Parathyroid adenoma (tissue), 2 donors: Measurements from ENCODE around the gene RFT1.

Experiments
- H2AFZ ChIP-seq: fragments of 300-600 bp; sonication (generic); one replicate; pipeline ENCODE4 v1.7.0; 2017; ENCODE audit warnings: antibody characterized with exemption, mild to moderate bottlenecking
- H3K27ac ChIP-seq: fragments of 300-600 bp; sonication (generic); one replicate; pipeline ENCODE4 v1.7.0; 2017
- H3K27me3 ChIP-seq: fragments of 300-600 bp; sonication (generic); one replicate; pipeline ENCODE4 v1.7.0; 2017; ENCODE audit warnings: low read length; ENCODE audit not compliant: control insufficient read depth, insufficient read depth
- H3K36me3 ChIP-seq: fragments of 300-600 bp; sonication (generic); one replicate; pipeline ENCODE4 v1.7.0; 2017; ENCODE audit warnings: low read length; ENCODE audit not compliant: control insufficient read depth, insufficient read depth
- H3K4me1 ChIP-seq: fragments of 300-600 bp; sonication (generic); one replicate; pipeline ENCODE4 v1.7.0; 2017; ENCODE audit warnings: control low read depth
- H3K4me2 ChIP-seq: fragments of 300-600 bp; sonication (generic); one replicate; pipeline ENCODE4 v1.7.0; 2017; ENCODE audit warnings: low read length
- H3K4me3 ChIP-seq: fragments of 300-600 bp; sonication (generic); one replicate; pipeline ENCODE4 v1.7.0; 2017; ENCODE audit warnings: low read depth, low read length
- H3K79me2 ChIP-seq: fragments of 300-600 bp; sonication (generic); one replicate; pipeline ENCODE4 v1.7.0; 2017; ENCODE audit warnings: control low read depth
- H3K9ac ChIP-seq: fragments of 300-600 bp; sonication (generic); one replicate; pipeline ENCODE4 v1.7.0; 2017; ENCODE audit warnings: mild to moderate bottlenecking
- H3K9me3 ChIP-seq: fragments of 300-600 bp; sonication (generic); one replicate; pipeline ENCODE4 v1.7.0; 2017; ENCODE audit warnings: low read length; ENCODE audit not compliant: control insufficient read depth
- CTCF ChIP-seq: fragments of 300-600 bp; sonication (generic); IDR thresholded peaks from one replicate; pipeline ENCODE4 v1.7.0; 2017; ENCODE audit warnings: antibody characterized with exemption, mild to moderate bottlenecking
- donor health status: primary hyperparathyroidism.

RFT1 gene

GRCh38 chr3:53160660-53161449, 30.6 kb upstream of the RFT1 start, which contains the start of gene PRKCD:
Gene PRKCD (plus strand): TSS chr3:53161209. CDS start chr3:53178423, 17,214 bp downstream.
- Histone ChIP-seq H3K4me2 (peak within 1 kb of the TSS; percentile 84), H3K79me2 (no peaks in the 10 kb centered on the region), H3K36me3 (no peaks in the 10 kb centered on the region), H3K4me3 (peak within 1 kb of the TSS; percentile 62), H3K27me3 (no peaks in the 10 kb centered on the region), H3K27ac (peak within 1 kb of the TSS; percentile 80), H3K4me1 (peaks cover 29% of the 10 kb centered on the region), H3K9me3 (no peaks in the 10 kb centered on the region), H3K9ac (peak within 1 kb of the TSS; percentile 33), H2AFZ (peak within 1 kb of the TSS; percentile 80)
- TF ChIP-seq CTCF, result peak; percentile 58

GRCh38 chr3:53160061-53160659, 29.9 kb upstream of the RFT1 start:
- Histone ChIP-seq H3K79me2 (no peaks in the 10 kb centered on the region), H2AFZ (peak overlapping the region; percentile 80), H3K4me2 (peak overlapping the region; percentile 81), H3K27ac (peak overlapping the region; percentile 80), H3K9ac (no peak overlapping the region), H3K4me1 (peaks cover 36% of the 10 kb centered on the region), H3K9me3 (no peaks in the 10 kb centered on the region), H3K27me3 (no peaks in the 10 kb centered on the region), H3K4me3 (peak overlapping the region; percentile 62), H3K36me3 (no peaks in the 10 kb centered on the region)
- no peak for TF ChIP-seq CTCF

GRCh38 chr3:53159156-53160060, 29.2 kb upstream of the RFT1 start:
- H3K36me3 ChIP-seq, result no peaks in the 10 kb centered on the region
- no peaks in the 10 kb centered on the region for H3K9me3 ChIP-seq
- peaks cover 43% of the 10 kb centered on the region for H3K4me1 ChIP-seq
- H3K9ac ChIP-seq, result no peak overlapping the region
- no peaks in the 10 kb centered on the region for H3K27me3 ChIP-seq
- H3K27ac ChIP-seq, result peak overlapping the region; percentile 80
- no peaks in the 10 kb centered on the region for H3K79me2 ChIP-seq
- H3K4me3 ChIP-seq, result no peak overlapping the region
- H3K4me2 ChIP-seq, result peak overlapping the region; percentile 18
- peak overlapping the region; percentile 68 for H2AFZ ChIP-seq
- TF ChIP-seq CTCF, result no peak

- H3K27me3 ChIP-seq, result no peaks in the 10 kb centered on the region
- H3K4me1 ChIP-seq, result peaks cover 48% of the 10 kb centered on the region
- peak overlapping the region; percentile 68 for H2AFZ ChIP-seq
- H3K27ac ChIP-seq, result peak overlapping the region; percentile 80
- H3K36me3 ChIP-seq, result no peaks in the 10 kb centered on the region
- H3K79me2 ChIP-seq, result no peaks in the 10 kb centered on the region
- no peaks in the 10 kb centered on the region for H3K9me3 ChIP-seq
- no peak for TF ChIP-seq CTCF
- no peak overlapping the region for H3K4me3 ChIP-seq
- no peak overlapping the region for H3K9ac ChIP-seq
- H3K4me2 ChIP-seq, result no peak overlapping the region
Measured at GRCh38 chr3:53158765-53159155, 28.5 kb upstream of the RFT1 start.
